Erythroblast (primary cell): Measurements from ENCODE around the gene TMEM132C.

ENCODE experiments used
- GATA1 ChIP-seq: IDR thresholded peaks from 2 replicates; pipeline ENCODE4 v1.6.1; 2011; ENCODE audit warnings: low read depth, mild to moderate bottlenecking, control low read depth, low read length, moderate library complexity
- POLR2A ChIP-seq: IDR thresholded peaks from 2 replicates; pipeline ENCODE4 v1.6.1; 2011; ENCODE audit warnings: mild to moderate bottlenecking, low read length

GRCh38 chr12:128393346-128393745 is 126.4 kb downstream of the TMEM132C start:
- TF ChIP-seq POLR2A (no peak), GATA1 (no peak)
